Inflammatory macrophage (primary cell): ENCODE measurements around the gene RNF180.
"Not testable (repeated sequence)": the region's sequence is repeated elsewhere in the genome, so short reads cannot be mapped to it uniquely, and the experiment has no call there.

Experiments used
- DNase-seq, 2 donors: peaks; one replicate each; pipeline ENCODE4 v3.0.0-alpha.2; 2020 to 2022

The RNF180 gene

GRCh38 chr5:64407103-64407825 lies 241.6 kb downstream of the RNF180 start:
- DNase-seq: not testable (repeated sequence)

- no peak for DNase-seq
Measured at GRCh38 chr5:64417390-64417789, 251.7 kb downstream of the RNF180 start.

- no peak for DNase-seq
Measured at GRCh38 chr5:64418013-64418412, 252.4 kb downstream of the RNF180 start.
